ENCODE results near the gene LTV1.

DNA sequence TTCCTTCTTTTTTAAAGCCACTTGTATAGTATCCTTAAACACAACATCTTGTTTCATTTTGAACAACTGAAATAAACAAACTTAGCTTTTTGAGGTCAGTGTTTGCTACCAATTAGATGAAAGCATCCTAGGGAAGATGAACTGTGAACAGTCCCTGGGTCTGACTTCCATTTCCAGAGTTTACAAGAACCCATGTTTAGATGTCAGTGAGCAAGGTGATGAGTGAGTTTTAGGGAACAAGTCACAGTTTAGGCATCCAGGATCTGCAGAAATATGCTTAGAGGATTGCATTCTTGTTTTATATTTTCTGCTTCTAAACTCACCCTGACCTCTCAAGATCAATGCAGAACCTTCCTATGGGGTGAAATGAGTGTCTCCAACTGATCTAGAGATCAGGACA lies 24.1 kb downstream of the LTV1 start:
- TF ChIP-seq, protein P1, sequence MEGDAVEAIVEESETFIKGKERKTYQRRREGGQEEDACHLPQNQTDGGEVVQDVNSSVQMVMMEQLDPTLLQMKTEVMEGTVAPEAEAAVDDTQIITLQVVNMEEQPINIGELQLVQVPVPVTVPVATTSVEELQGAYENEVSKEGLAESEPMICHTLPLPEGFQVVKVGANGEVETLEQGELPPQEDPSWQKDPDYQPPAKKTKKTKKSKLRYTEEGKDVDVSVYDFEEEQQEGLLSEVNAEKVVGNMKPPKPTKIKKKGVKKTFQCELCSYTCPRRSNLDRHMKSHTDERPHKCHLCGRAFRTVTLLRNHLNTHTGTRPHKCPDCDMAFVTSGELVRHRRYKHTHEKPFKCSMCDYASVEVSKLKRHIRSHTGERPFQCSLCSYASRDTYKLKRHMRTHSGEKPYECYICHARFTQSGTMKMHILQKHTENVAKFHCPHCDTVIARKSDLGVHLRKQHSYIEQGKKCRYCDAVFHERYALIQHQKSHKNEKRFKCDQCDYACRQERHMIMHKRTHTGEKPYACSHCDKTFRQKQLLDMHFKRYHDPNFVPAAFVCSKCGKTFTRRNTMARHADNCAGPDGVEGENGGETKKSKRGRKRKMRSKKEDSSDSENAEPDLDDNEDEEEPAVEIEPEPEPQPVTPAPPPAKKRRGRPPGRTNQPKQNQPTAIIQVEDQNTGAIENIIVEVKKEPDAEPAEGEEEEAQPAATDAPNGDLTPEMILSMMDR (IDR thresholded peaks at IDR 0.05), result no peak
- no peak for TF ChIP-seq POLR2A (IDR thresholded peaks at IDR 0.05)

Measured in ovary (tissue), 3 donors.